Esophagus squamous epithelium (tissue), 4 donors: ENCODE measurements around the gene LGR6.

Experiments used
- POLR2A ChIP-seq, 4 donors: fragments of 450-650 bp; IDR thresholded peaks; one replicate each; pipeline ENCODE4 v1.6.1; 2017; ENCODE audit warnings: antibody characterized with exemption in 4 of 4, mild to moderate bottlenecking in 4 of 4, moderate library complexity in 3 of 4
- TF ChIP-seq, protein P1 (sequence below), 6 experiments: fragments of 450-650 bp in 4 of 6; fragments of 200-600 bp in 2 of 6; sonication (generic) in 2 of 6; IDR thresholded peaks; one replicate each; pipeline ENCODE4 v1.5.1; 2016 to 2019; ENCODE audit warnings: antibody characterized with exemption in 6 of 6, mild to moderate bottlenecking in 4 of 6, moderate library complexity in 4 of 6

DNA sequence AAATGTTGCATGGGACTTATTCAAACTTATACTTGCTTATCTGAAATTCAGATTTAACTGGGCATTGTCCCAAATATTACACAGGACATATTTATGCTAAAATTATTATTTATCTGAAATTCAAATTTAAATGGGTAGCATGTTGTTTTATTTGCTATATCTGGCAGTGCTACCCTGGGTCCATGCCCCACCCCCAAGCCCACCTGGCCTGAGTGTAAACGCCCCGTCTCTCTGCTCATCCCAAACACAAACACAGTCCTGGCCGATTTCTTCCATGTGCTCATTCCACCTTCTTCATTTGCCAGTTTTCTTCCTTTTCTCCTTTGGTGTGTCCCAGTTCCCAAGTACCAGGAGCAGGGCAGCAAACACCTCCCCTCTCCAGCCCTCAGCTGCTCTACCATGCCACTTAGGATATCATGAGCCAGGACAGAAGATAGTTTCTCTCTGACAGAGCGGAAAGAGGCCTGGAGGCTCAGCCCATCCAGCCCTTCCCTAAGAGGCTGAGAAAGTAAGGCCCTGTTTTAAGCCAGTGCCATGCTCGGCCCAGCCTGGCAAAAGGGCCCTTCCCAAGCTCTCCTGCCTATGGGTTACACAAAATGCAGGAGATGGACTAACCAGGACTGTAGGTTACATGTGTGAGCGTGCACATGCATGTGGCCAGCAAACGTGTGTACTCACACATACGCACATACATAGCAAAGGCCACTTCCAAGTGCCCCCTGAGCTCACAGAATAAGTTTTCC lies 78.7 kb downstream of the LGR6 start:
- TF ChIP-seq, protein P1, sequence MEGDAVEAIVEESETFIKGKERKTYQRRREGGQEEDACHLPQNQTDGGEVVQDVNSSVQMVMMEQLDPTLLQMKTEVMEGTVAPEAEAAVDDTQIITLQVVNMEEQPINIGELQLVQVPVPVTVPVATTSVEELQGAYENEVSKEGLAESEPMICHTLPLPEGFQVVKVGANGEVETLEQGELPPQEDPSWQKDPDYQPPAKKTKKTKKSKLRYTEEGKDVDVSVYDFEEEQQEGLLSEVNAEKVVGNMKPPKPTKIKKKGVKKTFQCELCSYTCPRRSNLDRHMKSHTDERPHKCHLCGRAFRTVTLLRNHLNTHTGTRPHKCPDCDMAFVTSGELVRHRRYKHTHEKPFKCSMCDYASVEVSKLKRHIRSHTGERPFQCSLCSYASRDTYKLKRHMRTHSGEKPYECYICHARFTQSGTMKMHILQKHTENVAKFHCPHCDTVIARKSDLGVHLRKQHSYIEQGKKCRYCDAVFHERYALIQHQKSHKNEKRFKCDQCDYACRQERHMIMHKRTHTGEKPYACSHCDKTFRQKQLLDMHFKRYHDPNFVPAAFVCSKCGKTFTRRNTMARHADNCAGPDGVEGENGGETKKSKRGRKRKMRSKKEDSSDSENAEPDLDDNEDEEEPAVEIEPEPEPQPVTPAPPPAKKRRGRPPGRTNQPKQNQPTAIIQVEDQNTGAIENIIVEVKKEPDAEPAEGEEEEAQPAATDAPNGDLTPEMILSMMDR (IDR thresholded peaks at IDR 0.05), result no peak
- no peak for TF ChIP-seq POLR2A (IDR thresholded peaks at IDR 0.05)
